HG02970 (cell line): ENCODE results near the gene TSPAN7.

Experiments used
- ATAC-seq: cut with Tn5 transposase; IDR thresholded peaks from one replicate; pipeline ENCODE4 v1.9.1; 2021; ENCODE audit warnings: mild to moderate bottlenecking, moderate library complexity, moderate number of reproducible peaks; ENCODE audit not compliant: unreplicated experiment, low FRiP score

The TSPAN7 gene

GRCh38 chrX:38675856-38676255, 114.5 kb downstream of the TSPAN7 start:
- ATAC-seq, result no peak

DNA sequence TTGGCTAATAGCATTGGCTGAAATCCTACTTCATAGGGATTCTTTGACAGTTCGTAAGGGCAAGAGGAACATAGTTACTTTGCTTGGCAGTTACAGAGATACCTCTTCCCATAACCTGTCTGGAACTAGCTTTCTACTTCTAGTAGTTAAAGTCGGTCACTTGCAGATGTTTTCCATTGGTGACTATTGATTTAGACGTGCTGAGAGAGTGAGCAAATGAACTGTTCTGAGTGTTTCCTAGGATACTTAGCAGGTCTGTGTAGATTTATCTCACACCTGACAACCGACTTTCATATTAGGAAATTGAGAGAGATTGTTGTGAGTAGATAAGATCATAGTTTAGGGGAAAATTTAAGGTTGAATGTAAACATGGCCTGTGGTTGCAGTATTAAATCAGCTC, 116.8 kb downstream of the TSPAN7 start:
- ATAC-seq, result no peak

DNA sequence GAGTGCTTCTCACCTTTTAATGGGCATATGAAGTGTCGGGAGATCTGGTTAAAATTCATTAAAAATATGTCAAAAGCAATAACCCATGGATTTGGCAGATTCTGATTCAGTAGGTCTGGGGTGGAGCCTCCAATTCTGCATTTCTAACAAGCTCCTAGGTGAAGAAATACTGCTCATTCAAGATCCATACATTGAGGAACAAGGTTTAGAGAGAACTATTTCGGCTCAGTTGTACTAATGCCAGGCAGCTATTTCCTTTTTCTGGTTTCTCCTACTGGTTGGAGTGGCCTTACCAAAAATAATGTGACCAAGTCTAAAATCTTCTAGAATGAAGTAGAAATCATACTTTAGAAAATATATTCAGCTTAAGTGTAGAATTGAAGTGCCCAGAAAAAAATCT, 117.5 kb downstream of the TSPAN7 start:
- no peak for ATAC-seq

GRCh38 chrX:38679695-38680094, 118.4 kb downstream of the TSPAN7 start:
- no peak for ATAC-seq

DNA sequence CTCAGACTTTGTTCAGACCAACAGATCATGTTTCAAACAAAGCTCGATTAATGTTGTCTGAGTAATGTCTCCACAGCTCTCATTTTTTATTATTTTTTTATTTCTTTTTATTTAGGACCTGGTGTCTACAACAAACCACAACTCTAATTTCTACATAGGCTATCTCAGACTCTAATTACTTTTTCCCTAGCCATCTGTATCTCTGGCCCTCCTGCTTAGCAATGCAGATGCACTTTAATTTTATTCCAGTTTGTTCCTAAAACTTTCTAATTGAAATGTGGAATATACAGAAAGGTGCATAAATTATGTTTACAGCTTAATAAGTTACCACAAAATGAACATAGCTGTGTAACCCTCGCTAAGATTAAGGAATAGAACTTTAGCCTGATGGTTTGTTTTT, 120.8 kb downstream of the TSPAN7 start:
- no peak for ATAC-seq

GRCh38 chrX:38692961-38693360, 131.6 kb downstream of the TSPAN7 start:
- no peak for ATAC-seq

GRCh38 chrX:38694394-38694793, 133.1 kb downstream of the TSPAN7 start:
- no peak for ATAC-seq

DNA sequence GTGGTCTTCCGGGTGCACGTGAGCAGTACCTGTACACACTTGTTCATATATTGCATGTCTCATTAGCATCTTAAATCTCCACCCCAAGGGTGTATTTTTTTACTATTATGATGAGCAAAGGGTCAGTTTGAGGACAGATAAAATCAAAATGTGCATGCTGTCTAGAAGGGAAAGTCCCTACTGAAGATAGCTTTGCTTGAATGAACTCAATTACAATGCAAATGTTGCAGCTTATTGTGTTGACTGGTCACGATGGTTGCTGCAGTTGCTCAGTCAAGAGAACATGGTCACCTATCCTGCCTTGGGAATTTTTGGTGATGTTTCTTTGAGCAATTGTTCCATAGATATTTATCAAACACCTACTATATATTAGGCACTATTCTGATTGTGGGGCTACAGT, 136.1 kb downstream of the TSPAN7 start:
- ATAC-seq, result no peak

- ATAC-seq, result no peak
Observed at GRCh38 chrX:38699121-38699520, 137.8 kb downstream of the TSPAN7 start.

DNA sequence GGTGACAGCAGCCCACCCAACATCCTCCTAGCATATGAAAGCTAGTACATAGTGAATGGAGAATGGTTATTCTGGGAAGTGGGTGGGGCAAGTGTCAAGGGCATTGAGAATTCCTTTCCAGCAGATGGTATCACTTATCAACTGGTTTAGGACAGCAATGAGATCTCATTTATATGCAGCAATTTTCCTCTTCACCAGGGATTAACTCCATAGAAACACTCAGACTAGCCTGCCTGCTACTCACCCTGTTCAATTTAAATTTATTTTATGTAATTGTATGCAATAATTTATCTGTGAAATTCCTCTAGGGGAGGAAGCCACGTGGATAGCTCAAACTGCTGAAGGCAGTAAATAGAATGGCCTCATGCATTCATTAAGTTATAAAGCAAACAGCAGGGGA, 138.4 kb downstream of the TSPAN7 start:
- no peak for ATAC-seq

GRCh38 chrX:38701073-38701472, 139.7 kb downstream of the TSPAN7 start:
- ATAC-seq, result no peak

DNA sequence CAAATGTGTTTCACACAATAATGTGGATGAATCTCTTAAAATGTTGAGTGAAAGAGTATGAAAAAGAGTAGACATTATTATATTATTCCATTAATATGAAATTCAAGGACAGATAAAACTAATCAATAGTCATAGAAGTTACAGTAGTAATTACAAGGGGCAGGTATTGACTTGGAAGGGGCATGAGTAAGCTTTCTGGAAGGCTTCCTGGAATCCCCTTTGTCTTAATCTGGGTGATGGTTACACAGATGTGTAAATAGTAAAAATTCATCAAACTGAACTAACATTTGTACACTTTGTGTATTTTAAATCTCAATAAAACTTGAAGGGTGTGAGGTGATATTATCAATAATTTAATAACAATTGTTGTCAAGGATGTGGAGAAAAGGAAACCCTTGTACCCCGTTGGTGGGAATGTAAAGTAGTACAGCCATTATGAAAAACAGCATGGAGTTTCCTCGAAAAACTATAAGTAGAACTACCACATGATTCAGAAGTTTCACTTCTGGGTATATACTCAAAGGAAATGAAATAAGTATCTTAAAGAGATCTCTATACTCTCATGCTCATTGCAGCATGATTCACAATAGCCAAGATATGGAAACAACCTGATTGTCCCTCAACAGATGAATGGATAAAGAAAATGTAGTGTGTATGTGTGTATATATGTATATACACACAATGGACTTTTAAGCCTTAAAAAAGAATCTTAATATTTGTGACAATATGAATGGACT, 143.0 kb downstream of the TSPAN7 start:
- no peak for ATAC-seq

DNA sequence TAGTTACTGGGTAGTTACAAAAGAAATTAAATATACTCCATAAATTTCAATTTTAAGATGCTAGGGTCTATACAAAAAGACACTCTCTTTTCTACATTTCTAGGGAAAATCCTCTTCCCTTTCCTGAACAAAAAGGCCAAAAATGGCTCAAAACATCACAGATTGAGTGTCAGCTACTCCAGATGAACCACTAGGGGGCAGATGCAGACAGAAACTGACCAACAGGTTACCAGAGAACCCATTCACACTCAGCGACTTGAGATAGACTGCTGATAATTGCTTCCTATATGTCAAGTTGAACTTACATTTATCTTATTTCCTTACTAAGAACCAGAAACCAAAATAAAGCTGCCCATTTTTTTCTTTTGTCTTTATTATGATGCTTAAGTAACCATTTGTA, 156.5 kb downstream of the TSPAN7 start:
- ATAC-seq, result no peak

DNA sequence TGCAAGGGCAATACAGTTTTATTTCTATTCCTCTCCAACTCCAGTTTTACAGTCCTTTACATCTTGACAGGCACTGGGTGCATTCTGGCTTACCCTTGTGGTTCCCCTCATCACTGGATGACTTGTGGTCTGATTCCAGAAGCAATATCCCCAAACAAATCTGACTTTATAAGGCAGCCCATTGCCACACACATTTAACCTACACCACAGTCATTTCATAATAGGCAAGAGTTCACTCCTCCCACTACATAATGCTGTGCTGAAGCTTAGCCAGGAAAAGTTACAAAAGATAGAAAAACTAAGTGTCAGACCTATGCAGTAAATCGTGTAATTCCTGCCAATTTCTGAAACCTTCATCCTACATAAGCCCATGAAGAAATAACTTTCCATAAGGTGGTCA, 157.0 kb downstream of the TSPAN7 start:
- no peak for ATAC-seq

DNA sequence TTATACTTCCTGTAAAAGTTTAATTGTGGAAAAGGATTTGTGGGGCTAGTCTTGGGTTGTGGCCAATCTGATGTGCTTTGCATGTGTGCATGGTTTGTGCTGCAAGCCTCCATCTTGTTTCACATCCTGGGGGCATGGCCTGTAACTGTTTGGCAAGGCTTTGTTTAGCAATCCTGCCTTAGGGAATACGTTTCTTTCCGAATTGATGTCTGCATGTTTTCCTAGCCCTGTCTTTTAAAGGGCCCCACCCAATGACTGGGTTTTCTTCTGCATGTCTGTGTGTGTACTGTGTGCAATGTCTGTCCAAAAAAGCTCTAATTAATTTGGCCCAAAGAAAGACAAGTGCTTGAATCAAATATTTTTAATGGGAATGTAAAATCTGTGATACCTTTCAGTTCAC, 165.3 kb downstream of the TSPAN7 start:
- no peak for ATAC-seq

DNA sequence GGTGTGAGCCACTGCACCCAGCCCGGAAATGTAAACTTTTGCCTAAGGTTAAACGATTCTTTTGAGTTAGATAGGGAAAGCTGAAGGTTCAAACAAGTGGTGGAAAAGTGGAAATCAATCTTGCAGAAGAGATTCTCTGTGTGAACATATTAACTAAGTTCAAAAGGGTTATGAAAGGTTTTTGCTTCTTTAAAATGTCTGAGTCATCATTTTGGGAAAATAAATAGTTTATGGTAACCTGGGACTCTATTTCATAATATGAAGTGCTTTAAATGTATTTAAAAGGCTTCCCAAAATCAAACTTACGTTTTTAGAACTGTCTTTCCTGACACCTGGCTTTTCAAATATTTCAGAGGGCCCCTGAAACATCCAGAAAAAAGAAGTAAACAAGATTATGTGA, 166.3 kb downstream of the TSPAN7 start:
- ATAC-seq, result no peak

- ATAC-seq, result no peak
Observed at GRCh38 chrX:38732866-38733265, 171.5 kb downstream of the TSPAN7 start.
